Measurements from ENCODE around the gene RBM6. TPM values are rescaled to one million over a fixed set of nuclear protein-coding genes. Genes with fewer than 3 reads are reported as not detected.
"Not testable (repeated sequence)": the region's sequence is repeated elsewhere in the genome, so short reads cannot be mapped to it uniquely, and the experiment has no call there.

Gene RBM6
- total and polyA plus RNA-seq, 5 donors from 2014 or later, result 23.1 to 142 (median 26.3) TPM

- Mint-ChIP-seq H3K4me3 (peak overlapping the region in 1 of 4 donors; percentile 69), H3K4me1 (peaks cover 5 to 16% (median 9%) of the 10 kb centered on the region in 4 donors), H3K9me3 (no peaks in the 10 kb centered on the region), H3K27ac (no peak overlapping the region), H3K27me3 (no peaks in the 10 kb centered on the region), H3K36me3 (peaks cover 27% of the 10 kb centered on the region)
- Histone ChIP-seq H3K4me3 (ENCODE audit: low read depth, low read length) (no peak overlapping the region), H3K4me1 (ENCODE audit: control insufficient read depth, insufficient read depth, low read length, poor library complexity, severe bottlenecking) (peaks cover 7% of the 10 kb centered on the region), H3K27me3 (ENCODE audit: control insufficient read depth, insufficient read depth, low read length) (no peaks in the 10 kb centered on the region), H3K9me3 (ENCODE audit: control insufficient read depth in 2 of 2, low read length in 2 of 2) (no peaks in the 10 kb centered on the region), H3K27ac (ENCODE audit: insufficient read depth, low read length, poor library complexity, severe bottlenecking) (no peak overlapping the region), H3K36me3 (ENCODE audit: control insufficient read depth, insufficient read depth, low read length) (peaks cover 31% of the 10 kb centered on the region)
- DNase-seq, result no peak
- no peak for ATAC-seq (ENCODE audit: low read depth in 2 of 2)
Observed at GRCh38 chr3:49911124-49911420, 28.9 kb upstream of the RBM6 start.

GRCh38 chr3:49911611-49912010, 28.3 kb upstream of the RBM6 start:
- Histone ChIP-seq H3K27ac (ENCODE audit: insufficient read depth, low read length, poor library complexity, severe bottlenecking) (no peak overlapping the region), H3K9me3 (ENCODE audit: control insufficient read depth in 2 of 2, low read length in 2 of 2) (no peaks in the 10 kb centered on the region), H3K27me3 (ENCODE audit: control insufficient read depth, insufficient read depth, low read length) (no peaks in the 10 kb centered on the region), H3K4me3 (ENCODE audit: low read depth, low read length) (no peak overlapping the region), H3K4me1 (ENCODE audit: control insufficient read depth, insufficient read depth, low read length, poor library complexity, severe bottlenecking) (peaks cover 1% of the 10 kb centered on the region), H3K36me3 (ENCODE audit: control insufficient read depth, insufficient read depth, low read length) (peaks cover 31% of the 10 kb centered on the region)
- H3K27ac Mint-ChIP-seq, result peak overlapping the region in 1 of 3 donors; percentile 61
- H3K4me3 Mint-ChIP-seq, result no peak overlapping the region
- H3K9me3 Mint-ChIP-seq, result no peaks in the 10 kb centered on the region
- H3K27me3 Mint-ChIP-seq, result no peaks in the 10 kb centered on the region
- peaks cover under 1 to 14% (median 4%) of the 10 kb centered on the region in 4 donors for H3K4me1 Mint-ChIP-seq
- DNase-seq, result no peak
- peaks cover 27% of the 10 kb centered on the region for H3K36me3 Mint-ChIP-seq
- ATAC-seq (ENCODE audit: low read depth in 2 of 2), result no peak

- Mint-ChIP-seq H3K4me1 (peaks cover 0 to 9% (median 0%) of the 10 kb centered on the region in 4 donors), H3K27me3 (no peaks in the 10 kb centered on the region), H3K4me3 (no peak overlapping the region), H3K9me3 (no peaks in the 10 kb centered on the region), H3K27ac (peak overlapping the region in 1 of 3 donors; percentile 61), H3K36me3 (peaks cover 27% of the 10 kb centered on the region)
- Histone ChIP-seq H3K4me3 (ENCODE audit: low read depth, low read length) (no peak overlapping the region), H3K27me3 (ENCODE audit: control insufficient read depth, insufficient read depth, low read length) (no peaks in the 10 kb centered on the region), H3K27ac (ENCODE audit: insufficient read depth, low read length, poor library complexity, severe bottlenecking) (no peak overlapping the region), H3K4me1 (ENCODE audit: control insufficient read depth, insufficient read depth, low read length, poor library complexity, severe bottlenecking) (no peaks in the 10 kb centered on the region), H3K36me3 (ENCODE audit: control insufficient read depth, insufficient read depth, low read length) (peaks cover 31% of the 10 kb centered on the region), H3K9me3 (ENCODE audit: control insufficient read depth in 2 of 2, low read length in 2 of 2) (no peaks in the 10 kb centered on the region)
- no peak for ATAC-seq (ENCODE audit: low read depth in 2 of 2)
- DNase-seq, result no peak
Observed at GRCh38 chr3:49912881-49913281, 27.1 kb upstream of the RBM6 start.

GRCh38 chr3:49914906-49915305, 25.0 kb upstream of the RBM6 start:
- no peaks in the 10 kb centered on the region for H3K9me3 ChIP-seq (ENCODE audit: control insufficient read depth in 2 of 2, low read length in 2 of 2)
- no peak overlapping the region for H3K4me3 Mint-ChIP-seq
- H3K4me1 Mint-ChIP-seq, result peaks cover 0 to 9% (median 0%) of the 10 kb centered on the region in 4 donors
- no peaks in the 10 kb centered on the region for H3K27me3 ChIP-seq (ENCODE audit: control insufficient read depth, insufficient read depth, low read length)
- DNase-seq (no peak), ATAC-seq (ENCODE audit: low read depth in 2 of 2) (no peak)
- no peak overlapping the region for H3K4me3 ChIP-seq (ENCODE audit: low read depth, low read length)
- no peaks in the 10 kb centered on the region for H3K9me3 Mint-ChIP-seq
- peaks cover 23% of the 10 kb centered on the region for H3K36me3 ChIP-seq (ENCODE audit: control insufficient read depth, insufficient read depth, low read length)
- no peaks in the 10 kb centered on the region for H3K4me1 ChIP-seq (ENCODE audit: control insufficient read depth, insufficient read depth, low read length, poor library complexity, severe bottlenecking)
- H3K27me3 Mint-ChIP-seq, result no peaks in the 10 kb centered on the region
- peak overlapping the region in 1 of 3 donors; percentile 20 for H3K27ac Mint-ChIP-seq
- H3K27ac ChIP-seq (ENCODE audit: insufficient read depth, low read length, poor library complexity, severe bottlenecking), result no peak overlapping the region
- H3K36me3 Mint-ChIP-seq, result peaks cover 26% of the 10 kb centered on the region

- no peak overlapping the region for H3K4me3 ChIP-seq (ENCODE audit: low read depth, low read length)
- Mint-ChIP-seq H3K4me3 (no peak overlapping the region), H3K36me3 (peaks cover 14% of the 10 kb centered on the region), H3K9me3 (no peaks in the 10 kb centered on the region), H3K27ac (peak overlapping the region in 1 of 3 donors; percentile 66), H3K27me3 (no peaks in the 10 kb centered on the region), H3K4me1 (peaks cover 0 to 6% (median 0%) of the 10 kb centered on the region in 4 donors)
- H3K36me3 ChIP-seq (ENCODE audit: control insufficient read depth, insufficient read depth, low read length), result peaks cover 14% of the 10 kb centered on the region
- ATAC-seq (ENCODE audit: low read depth in 2 of 2) (no peak), DNase-seq (no peak)
- H3K4me1 ChIP-seq (ENCODE audit: control insufficient read depth, insufficient read depth, low read length, poor library complexity, severe bottlenecking), result no peaks in the 10 kb centered on the region
- no peaks in the 10 kb centered on the region for H3K9me3 ChIP-seq (ENCODE audit: control insufficient read depth in 2 of 2, low read length in 2 of 2)
- no peaks in the 10 kb centered on the region for H3K27me3 ChIP-seq (ENCODE audit: control insufficient read depth, insufficient read depth, low read length)
- no peak overlapping the region for H3K27ac ChIP-seq (ENCODE audit: insufficient read depth, low read length, poor library complexity, severe bottlenecking)
Observed at GRCh38 chr3:49916686-49917085, 23.3 kb upstream of the RBM6 start.

GRCh38 chr3:49917806-49918590, 22.0 kb upstream of the RBM6 start:
- not testable (repeated sequence) for ATAC-seq (ENCODE audit: low read depth in 2 of 2); H3K9me3 ChIP-seq (ENCODE audit: control insufficient read depth in 2 of 2, low read length in 2 of 2)

GRCh38 chr3:49924683-49925082, 15.3 kb upstream of the RBM6 start:
- H3K9me3 Mint-ChIP-seq, result no peaks in the 10 kb centered on the region
- Histone ChIP-seq H3K4me1 (ENCODE audit: control insufficient read depth, insufficient read depth, low read length, poor library complexity, severe bottlenecking) (peaks cover 12% of the 10 kb centered on the region), H3K4me3 (ENCODE audit: low read depth, low read length) (no peak overlapping the region), H3K27me3 (ENCODE audit: control insufficient read depth, insufficient read depth, low read length) (no peaks in the 10 kb centered on the region), H3K9me3 (ENCODE audit: control insufficient read depth in 2 of 2, low read length in 2 of 2) (no peaks in the 10 kb centered on the region), H3K36me3 (ENCODE audit: control insufficient read depth, insufficient read depth, low read length) (no peaks in the 10 kb centered on the region), H3K27ac (ENCODE audit: insufficient read depth, low read length, poor library complexity, severe bottlenecking) (no peak overlapping the region)
- peaks cover 6% of the 10 kb centered on the region for H3K36me3 Mint-ChIP-seq
- ATAC-seq (ENCODE audit: low read depth in 2 of 2) (no peak), DNase-seq (no peak)
- no peak overlapping the region for H3K27ac Mint-ChIP-seq
- H3K4me3 Mint-ChIP-seq, result no peak overlapping the region
- peaks cover 0 to 29% (median 9%) of the 10 kb centered on the region in 4 donors for H3K4me1 Mint-ChIP-seq
- no peaks in the 10 kb centered on the region for H3K27me3 Mint-ChIP-seq

More at GRCh38 chr3:49917806-49918590, 22.0 kb upstream of the RBM6 start:
- H3K27ac Mint-ChIP-seq; H3K4me1 ChIP-seq (ENCODE audit: control insufficient read depth, insufficient read depth, low read length, poor library complexity, severe bottlenecking); H3K36me3 Mint-ChIP-seq; H3K27me3 Mint-ChIP-seq; H3K27ac ChIP-seq (ENCODE audit: insufficient read depth, low read length, poor library complexity, severe bottlenecking); H3K4me3 Mint-ChIP-seq; H3K9me3 Mint-ChIP-seq; H3K27me3 ChIP-seq (ENCODE audit: control insufficient read depth, insufficient read depth, low read length); H3K36me3 ChIP-seq (ENCODE audit: control insufficient read depth, insufficient read depth, low read length); DNase-seq; H3K4me3 ChIP-seq (ENCODE audit: low read depth, low read length); H3K4me1 Mint-ChIP-seq: not testable (repeated sequence)

GRCh38 chr3:49925485-49925884, 14.5 kb upstream of the RBM6 start:
- Mint-ChIP-seq H3K4me1 (peaks cover 0 to 35% (median 15%) of the 10 kb centered on the region in 4 donors), H3K36me3 (peaks cover 6% of the 10 kb centered on the region), H3K27me3 (no peaks in the 10 kb centered on the region), H3K9me3 (no peaks in the 10 kb centered on the region), H3K27ac (peak overlapping the region in 1 of 3 donors; percentile 37), H3K4me3 (no peak overlapping the region)
- no peak overlapping the region for H3K27ac ChIP-seq (ENCODE audit: insufficient read depth, low read length, poor library complexity, severe bottlenecking)
- H3K4me1 ChIP-seq (ENCODE audit: control insufficient read depth, insufficient read depth, low read length, poor library complexity, severe bottlenecking), result peaks cover 12% of the 10 kb centered on the region
- H3K36me3 ChIP-seq (ENCODE audit: control insufficient read depth, insufficient read depth, low read length), result no peaks in the 10 kb centered on the region
- DNase-seq (no peak), ATAC-seq (ENCODE audit: low read depth in 2 of 2) (no peak)
- no peak overlapping the region for H3K4me3 ChIP-seq (ENCODE audit: low read depth, low read length)
- H3K9me3 ChIP-seq (ENCODE audit: control insufficient read depth in 2 of 2, low read length in 2 of 2), result no peaks in the 10 kb centered on the region
- no peaks in the 10 kb centered on the region for H3K27me3 ChIP-seq (ENCODE audit: control insufficient read depth, insufficient read depth, low read length)
